SK-N-SH treated with all-trans-retinoic acid at 6 μM for 48 hours (cell line): ENCODE data around the gene GUCA2A.

Experiments used
- OSR1 ChIP-seq: fragments of 250-450 bp; sonication (Bioruptor Pico); IDR thresholded peaks from 2 replicates; pipeline ENCODE4 v1.8.0; 2022; ENCODE audit warnings: moderate library complexity, mild to moderate bottlenecking, inconsistent platforms
- PATZ1 ChIP-seq: fragments of 250-450 bp; sonication (Bioruptor Pico); IDR thresholded peaks from 2 replicates; pipeline ENCODE4 v1.8.0; 2020; ENCODE audit warnings: mild to moderate bottlenecking, moderate library complexity, borderline replicate concordance
- TCF4 ChIP-seq: fragments of 250-450 bp; sonication (Bioruptor Pico); IDR thresholded peaks from 2 replicates; pipeline ENCODE4 v1.8.0; 2021; ENCODE audit warnings: mild to moderate bottlenecking, moderate library complexity, borderline replicate concordance
- TSHZ2 ChIP-seq: fragments of 250-450 bp; sonication (Bioruptor Pico); IDR thresholded peaks from 2 replicates; pipeline ENCODE4 v1.5.0; 2020; ENCODE audit warnings: mild to moderate bottlenecking, moderate library complexity
- ZC3H10 ChIP-seq: fragments of 250-450 bp; sonication (Bioruptor Pico); IDR thresholded peaks from 2 replicates; pipeline ENCODE4 v1.5.1; 2021; ENCODE audit warnings: mild to moderate bottlenecking, moderate library complexity
- ZFP3 ChIP-seq: fragments of 250-450 bp; sonication (Bioruptor Pico); IDR thresholded peaks from 2 replicates; pipeline ENCODE4 v1.5.0; 2020; ENCODE audit warnings: mild to moderate bottlenecking, moderate library complexity
- ZNF565 ChIP-seq: fragments of 450-650 bp; formaldehyde crosslinking; conservative IDR thresholded peaks from 2 replicates; pipeline ENCODE4 v1.5.0; 2020; ENCODE audit warnings: low read depth, mild to moderate bottlenecking, moderate library complexity

DNA sequence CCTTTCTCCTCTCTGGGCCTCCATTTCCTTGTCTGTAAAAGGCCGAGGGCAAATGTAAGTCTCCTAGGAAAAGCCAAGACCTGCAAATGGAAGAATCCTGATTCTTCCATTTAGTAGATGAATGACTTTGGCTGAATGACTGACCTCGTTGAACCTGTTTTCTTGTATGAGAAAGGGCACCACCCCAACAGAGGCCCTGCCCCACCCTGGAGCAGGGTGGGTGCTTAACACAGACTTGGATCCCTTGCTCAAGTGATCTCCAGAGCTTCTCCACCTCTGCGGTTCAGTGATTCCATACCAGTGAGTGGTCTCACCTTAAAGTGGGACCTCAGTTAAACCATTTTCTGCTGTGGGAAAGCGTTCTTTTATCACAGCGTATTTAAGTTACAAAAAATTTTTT is 50.3 kb downstream of the GUCA2A start:
- TF ChIP-seq ZC3H10 (CRISPR knock-in tag) (no peak), TSHZ2 (CRISPR knock-in tag) (no peak), PATZ1 (CRISPR knock-in tag) (no peak), ZNF565 (CRISPR knock-in tag) (no peak), TCF4 (no peak), ZFP3 (no peak), OSR1 (no peak)
